Measurements from ENCODE around the gene CLDN5. TPM values are rescaled to one million over a fixed set of nuclear protein-coding genes. Genes with fewer than 3 reads are reported as not detected.

CLDN5 gene
- total RNA-seq, 1 experiment from 2014 or later, result 0.44 TPM

GRCh38 chr22:19504900-19505734, 19.1 kb downstream of the CLDN5 start:
- Histone ChIP-seq H2BK15ac (ENCODE audit: low read depth, low read length) (no peak overlapping the region), H3K27me3 (ENCODE audit: insufficient read depth, low read length) (no peaks in the 10 kb centered on the region), H3K14ac (ENCODE audit: insufficient read depth, low read length) (no peak overlapping the region), H3K4ac (ENCODE audit: low read depth, low read length) (no peak overlapping the region), H3K18ac (ENCODE audit: insufficient read length, low read depth, low read length) (no peak overlapping the region), H2BK5ac (ENCODE audit: insufficient read length, low read length) (no peak overlapping the region), H2BK120ac (ENCODE audit: low read depth, low read length, poor library complexity, severe bottlenecking) (no peak overlapping the region), H3K79me2 (ENCODE audit: insufficient read depth, low read length) (no peaks in the 10 kb centered on the region), H3T11ph (ENCODE audit: low read length) (no peak overlapping the region), H3K9ac (ENCODE audit: extremely low read depth, insufficient read length, low read length) (no peak overlapping the region), H4K91ac (ENCODE audit: insufficient read length, low read depth, low read length) (no peak overlapping the region), H4K20me1 (ENCODE audit: control insufficient read depth, insufficient read depth, insufficient read length) (no peaks in the 10 kb centered on the region), H3K23ac (ENCODE audit: insufficient read length, low read depth, low read length) (no peak overlapping the region), H3K9me3 (ENCODE audit: control insufficient read depth, low read depth, low read length) (no peaks in the 10 kb centered on the region), H3K4me2 (ENCODE audit: insufficient read depth, insufficient read length, low read length) (no peak overlapping the region), H4K5ac (ENCODE audit: insufficient read length, low read depth, low read length) (no peak overlapping the region), H3K23me2 (ENCODE audit: insufficient read length, low read depth, low read length, poor library complexity, severe bottlenecking) (no peaks in the 10 kb centered on the region), H3K56ac (ENCODE audit: insufficient read length, low read depth, low read length) (no peak overlapping the region), H2BK20ac (ENCODE audit: low read depth, low read length, poor library complexity, severe bottlenecking) (no peak overlapping the region), H2AFZ (ENCODE audit: low read length) (no peak overlapping the region), H4K8ac (replicated peaks; ENCODE audit: insufficient read length, low read depth, low read length) (no peak overlapping the region), H3K79me1 (ENCODE audit: insufficient read depth, low read depth, low read length, poor library complexity, severe bottlenecking) (no peaks in the 10 kb centered on the region), H3K4me1 (ENCODE audit: insufficient read depth, low read length) (no peaks in the 10 kb centered on the region; the same call in 1 of the 2 replicates), H2BK12ac (ENCODE audit: insufficient read length, low read depth, low read length) (no peak overlapping the region), H3K27ac (ENCODE audit: insufficient read length, low read depth, low read length) (no peak overlapping the region), H2AK5ac (ENCODE audit: insufficient read length, low read length) (no peak overlapping the region)
- H3K36me3 Mint-ChIP-seq (ENCODE audit: insufficient read depth in 1 of 3, low read depth in 3 of 3), result peaks cover 14 to 54% (median 33%) of the 10 kb centered on the region in 3 experiments
- peaks cover 9% of the 10 kb centered on the region in 2 experiments for H3K4me1 Mint-ChIP-seq
- no CpG with 5 or more reads among the region's 18 CpGs for WGBS (ENCODE audit: extremely low coverage, insufficient read length, low lambda C conversion rate)
- no peak overlapping the region for H3K4me3 Mint-ChIP-seq
- no peak for DNase-seq
- TF ChIP-seq, protein P1, sequence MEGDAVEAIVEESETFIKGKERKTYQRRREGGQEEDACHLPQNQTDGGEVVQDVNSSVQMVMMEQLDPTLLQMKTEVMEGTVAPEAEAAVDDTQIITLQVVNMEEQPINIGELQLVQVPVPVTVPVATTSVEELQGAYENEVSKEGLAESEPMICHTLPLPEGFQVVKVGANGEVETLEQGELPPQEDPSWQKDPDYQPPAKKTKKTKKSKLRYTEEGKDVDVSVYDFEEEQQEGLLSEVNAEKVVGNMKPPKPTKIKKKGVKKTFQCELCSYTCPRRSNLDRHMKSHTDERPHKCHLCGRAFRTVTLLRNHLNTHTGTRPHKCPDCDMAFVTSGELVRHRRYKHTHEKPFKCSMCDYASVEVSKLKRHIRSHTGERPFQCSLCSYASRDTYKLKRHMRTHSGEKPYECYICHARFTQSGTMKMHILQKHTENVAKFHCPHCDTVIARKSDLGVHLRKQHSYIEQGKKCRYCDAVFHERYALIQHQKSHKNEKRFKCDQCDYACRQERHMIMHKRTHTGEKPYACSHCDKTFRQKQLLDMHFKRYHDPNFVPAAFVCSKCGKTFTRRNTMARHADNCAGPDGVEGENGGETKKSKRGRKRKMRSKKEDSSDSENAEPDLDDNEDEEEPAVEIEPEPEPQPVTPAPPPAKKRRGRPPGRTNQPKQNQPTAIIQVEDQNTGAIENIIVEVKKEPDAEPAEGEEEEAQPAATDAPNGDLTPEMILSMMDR (conservative IDR thresholded peaks at IDR 0.05), result no peak
- peak overlapping the region in 1 of 3 experiments; percentile 72; a peak in 1 of 7 replicates for H3K27ac Mint-ChIP-seq
- no peaks in the 10 kb centered on the region; the same call in 1 of the 2 replicates for H3K27me3 Mint-ChIP-seq (ENCODE audit: low read depth)
- H3K9me3 Mint-ChIP-seq, result no peaks in the 10 kb centered on the region

All from H9 (cell line).